ENCODE data around the gene LLCFC1.

LLCFC1 gene

DNA sequence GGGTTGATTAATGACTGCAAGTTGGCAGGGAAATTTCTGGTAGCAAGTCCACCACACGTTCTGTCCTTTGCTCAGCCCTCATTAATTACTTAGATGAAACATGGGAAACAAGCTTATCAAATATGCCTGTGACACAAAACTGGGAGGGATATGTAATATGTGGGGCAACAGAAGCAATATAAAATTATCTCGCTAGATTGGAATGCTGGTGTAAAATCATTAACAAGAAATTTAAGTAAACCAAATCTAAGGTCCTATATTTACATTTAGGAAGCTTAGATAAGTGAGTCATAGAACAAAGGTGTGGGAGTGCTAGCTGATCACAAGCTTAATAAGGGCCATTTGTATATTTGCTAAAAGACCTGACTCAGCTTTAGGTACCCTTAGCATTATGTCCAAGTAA, 29.3 kb upstream of the LLCFC1 start:
- no peak for DNase-seq (ENCODE audit: low read depth in 1 of 2, low spot score in 1 of 2)

- no peak for DNase-seq (ENCODE audit: low read depth in 1 of 2, low spot score in 1 of 2)
Observed at GRCh38 chr7:142910481-142910880, 28.8 kb upstream of the LLCFC1 start.

DNA sequence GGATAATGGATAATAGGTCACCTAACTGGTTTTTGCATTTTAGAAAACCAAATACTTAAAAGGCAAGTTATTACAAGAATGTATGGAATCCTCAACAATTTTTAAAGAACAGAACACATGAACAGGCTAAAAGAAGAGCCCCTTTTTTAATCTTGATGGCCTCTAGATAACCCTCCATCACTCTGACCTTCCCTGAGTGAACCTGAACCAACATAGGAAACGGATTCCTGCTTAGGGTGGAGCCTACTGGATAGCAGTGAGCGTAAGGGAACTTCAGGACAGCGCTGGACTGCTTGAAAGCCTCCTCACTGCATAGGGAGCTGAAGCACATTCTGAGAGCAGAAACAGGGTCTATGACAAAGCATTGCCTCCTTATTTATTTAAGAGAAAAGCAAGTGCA, 26.2 kb upstream of the LLCFC1 start:
- DNase-seq (ENCODE audit: low read depth in 1 of 2, low spot score in 1 of 2) = no peak

GRCh38 chr7:142913566-142913965, 25.7 kb upstream of the LLCFC1 start:
- DNase-seq (ENCODE audit: low read depth in 1 of 2, low spot score in 1 of 2) = no peak

DNA sequence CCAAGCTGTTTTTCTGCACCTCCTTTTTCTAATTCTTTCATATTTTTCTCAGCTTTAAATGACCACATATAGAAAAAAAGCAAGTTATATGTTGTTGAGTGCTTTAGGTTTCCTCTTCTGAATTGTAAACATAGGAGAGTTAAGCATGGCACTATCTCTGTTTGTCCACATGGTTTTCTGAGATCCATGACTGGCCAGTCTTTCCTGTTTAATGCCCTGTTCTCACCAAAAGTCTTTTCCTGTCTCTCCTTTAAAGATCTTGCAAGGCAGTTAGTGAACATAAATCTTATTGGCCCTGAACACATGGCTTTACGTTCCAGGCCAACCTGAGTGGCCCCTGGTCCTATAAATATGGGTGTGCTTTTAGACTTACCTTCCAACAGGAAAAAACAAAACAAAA, 25.2 kb upstream of the LLCFC1 start:
- no peak for DNase-seq (ENCODE audit: low read depth in 1 of 2, low spot score in 1 of 2)

GRCh38 chr7:142915315-142915714, 24.0 kb upstream of the LLCFC1 start:
- DNase-seq (ENCODE audit: low read depth in 1 of 2, low spot score in 1 of 2) = no peak

DNA sequence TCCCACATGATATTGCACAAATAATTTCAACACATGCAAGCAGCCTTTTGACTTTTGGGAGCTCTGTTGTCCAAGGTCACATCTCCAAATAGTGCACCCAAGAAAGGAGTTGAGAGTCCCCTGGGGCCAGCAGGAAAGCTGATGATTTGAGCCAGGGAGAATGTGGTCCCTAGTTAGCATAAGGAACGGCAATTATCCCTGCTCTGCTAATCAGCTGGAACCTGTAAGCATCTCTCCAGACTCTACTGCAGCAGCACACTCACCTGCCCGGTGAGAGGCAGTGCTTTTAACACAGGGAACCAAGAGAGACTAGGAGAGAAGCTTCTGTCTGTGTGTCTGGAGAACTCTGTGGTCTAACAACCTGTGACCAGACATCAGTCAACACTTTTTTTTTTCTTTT, 22.8 kb upstream of the LLCFC1 start:
- DNase-seq (ENCODE audit: low read depth in 1 of 2, low spot score in 1 of 2) = no peak

DNA sequence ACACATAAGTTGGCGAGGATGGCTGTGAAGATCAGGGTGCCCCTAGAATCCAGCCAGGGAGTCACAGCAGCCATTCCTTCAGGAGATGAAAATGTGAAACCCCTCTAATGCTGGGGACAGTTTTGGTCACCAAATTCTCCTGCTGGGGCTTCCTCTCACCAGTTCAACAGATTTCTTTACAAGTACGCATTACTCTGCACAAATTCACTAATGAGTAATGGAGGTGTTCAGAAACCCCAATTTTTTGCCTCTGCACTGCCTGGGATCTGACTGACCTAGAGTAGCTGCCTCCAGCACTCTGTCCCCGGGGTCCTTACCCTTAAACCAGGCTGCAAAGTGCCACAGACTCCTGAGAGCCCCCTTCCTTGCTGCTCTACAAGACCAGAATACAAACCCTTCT, 21.8 kb upstream of the LLCFC1 start:
- no peak for DNase-seq (ENCODE audit: low read depth in 1 of 2, low spot score in 1 of 2)

GRCh38 chr7:142918901-142919300, 20.4 kb upstream of the LLCFC1 start:
- no peak for DNase-seq (ENCODE audit: low read depth in 1 of 2, low spot score in 1 of 2)

DNA sequence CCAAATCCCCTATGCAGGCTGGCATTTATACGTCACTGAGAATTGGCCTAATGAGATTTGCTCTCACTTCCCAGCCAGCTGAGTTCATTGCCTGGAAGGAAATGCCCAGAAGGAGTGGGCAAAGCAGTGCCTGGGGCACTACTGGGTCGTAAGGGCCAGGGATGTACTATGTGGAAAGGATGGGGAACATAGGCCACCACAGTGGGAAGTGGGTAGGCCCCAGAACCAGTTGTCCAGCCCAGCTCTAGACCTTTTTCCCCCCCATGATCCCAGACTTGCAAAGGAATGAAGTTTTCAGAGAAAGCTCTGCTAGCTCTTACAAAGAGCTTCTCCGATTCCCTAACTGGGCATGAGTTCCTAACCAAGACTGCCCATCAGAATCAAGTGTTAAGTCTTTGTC, 19.6 kb upstream of the LLCFC1 start:
- DNase-seq (ENCODE audit: low read depth in 1 of 2, low spot score in 1 of 2) = no peak

DNA sequence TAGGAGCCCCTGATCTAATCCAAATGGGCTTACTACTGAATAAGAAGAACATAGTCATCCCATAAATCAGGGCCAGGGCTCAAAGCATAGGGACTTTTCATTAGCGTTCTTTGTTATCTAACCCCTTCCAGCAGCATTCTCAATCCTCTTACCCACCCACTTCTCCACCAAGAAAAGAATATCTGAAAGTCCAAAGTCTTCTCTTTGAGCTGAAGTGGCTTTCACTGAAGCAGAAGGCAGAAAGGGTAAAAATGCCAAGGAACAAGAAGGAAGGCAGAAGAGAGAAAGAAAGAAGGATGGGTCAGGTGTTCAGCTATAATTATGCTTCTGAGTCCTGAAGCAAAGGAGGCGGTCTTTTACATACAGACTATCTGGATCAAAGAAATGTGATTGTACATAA, 15.9 kb upstream of the LLCFC1 start:
- DNase-seq (ENCODE audit: low read depth in 1 of 2, low spot score in 1 of 2) = no peak

DNA sequence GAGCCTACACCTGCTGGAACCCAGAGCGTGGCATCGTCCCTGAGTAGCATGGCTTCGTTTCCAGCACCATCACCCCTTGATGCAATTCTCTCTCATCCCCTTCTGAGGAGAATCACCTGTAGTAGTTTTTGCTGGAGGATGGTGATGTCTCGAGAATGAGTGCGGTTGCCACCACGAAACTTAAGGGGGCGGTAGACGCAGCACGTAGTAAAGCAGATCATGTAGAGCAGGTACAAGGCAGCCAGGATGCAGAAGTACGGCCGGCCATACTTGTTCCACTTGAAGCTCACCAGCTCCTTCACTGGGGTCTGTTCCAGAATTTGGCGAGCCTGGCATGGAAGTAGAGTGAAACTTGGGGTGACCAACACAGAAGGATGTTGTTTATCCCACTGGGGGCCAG, 13.9 kb upstream of the LLCFC1 start:
- no peak for DNase-seq (ENCODE audit: low read depth in 1 of 2, low spot score in 1 of 2)

DNA sequence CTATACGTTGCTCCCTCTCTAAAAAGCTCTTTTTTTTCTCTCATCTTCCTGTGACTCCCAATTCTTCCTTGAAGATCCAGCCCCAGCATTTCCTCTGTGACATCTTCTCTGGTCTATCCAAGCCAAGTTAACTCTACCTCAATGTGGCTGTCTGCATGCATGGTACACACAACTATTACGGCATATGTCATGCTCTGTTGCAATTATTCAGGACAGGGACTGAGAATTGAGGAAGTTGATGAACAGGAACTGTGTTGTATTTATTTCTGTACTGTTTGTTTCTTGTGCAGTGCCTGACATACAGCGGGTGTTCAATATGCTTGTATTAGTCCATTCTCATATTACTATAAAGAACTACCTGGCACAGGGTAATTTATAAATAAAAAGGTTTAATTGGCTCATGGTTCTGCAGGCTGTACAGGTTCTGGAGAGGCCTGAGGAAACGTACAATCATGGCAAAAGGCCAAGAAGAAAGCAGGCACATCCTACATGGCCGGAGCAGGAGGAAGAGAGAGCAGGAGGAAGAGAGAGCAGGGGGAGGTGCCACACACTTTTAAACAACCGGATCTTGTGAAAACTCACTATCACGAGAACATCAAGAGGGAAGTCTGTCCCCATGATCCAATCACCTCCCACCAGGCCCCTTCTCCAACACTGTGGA, 12.1 kb upstream of the LLCFC1 start:
- DNase-seq (ENCODE audit: low read depth in 1 of 2, low spot score in 1 of 2) = no peak

DNA sequence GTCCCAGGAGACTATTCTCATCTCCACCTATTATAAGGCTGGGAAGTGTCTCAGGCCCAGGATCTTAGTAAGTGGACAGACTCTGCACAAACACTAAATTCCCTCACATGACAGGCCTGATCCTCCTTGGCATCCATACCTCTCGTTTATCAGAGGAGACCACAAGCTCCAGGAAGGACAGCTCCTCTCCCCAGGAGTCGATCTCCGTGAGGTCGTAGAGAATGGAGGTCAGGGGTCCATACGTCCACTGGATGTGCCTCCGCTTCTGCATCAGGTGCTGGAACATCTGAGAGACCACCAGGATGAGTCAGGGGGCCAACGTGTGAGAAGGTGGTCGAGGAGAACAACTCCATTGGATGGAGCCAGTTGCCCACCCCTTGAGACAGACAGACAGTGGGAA, 11.3 kb upstream of the LLCFC1 start:
- no peak for DNase-seq (ENCODE audit: low read depth in 1 of 2, low spot score in 1 of 2)

GRCh38 chr7:142930126-142930730, 9.1 kb upstream of the LLCFC1 start:
- DNase-seq (ENCODE audit: low read depth in 1 of 2, low spot score in 1 of 2) = no peak

DNA sequence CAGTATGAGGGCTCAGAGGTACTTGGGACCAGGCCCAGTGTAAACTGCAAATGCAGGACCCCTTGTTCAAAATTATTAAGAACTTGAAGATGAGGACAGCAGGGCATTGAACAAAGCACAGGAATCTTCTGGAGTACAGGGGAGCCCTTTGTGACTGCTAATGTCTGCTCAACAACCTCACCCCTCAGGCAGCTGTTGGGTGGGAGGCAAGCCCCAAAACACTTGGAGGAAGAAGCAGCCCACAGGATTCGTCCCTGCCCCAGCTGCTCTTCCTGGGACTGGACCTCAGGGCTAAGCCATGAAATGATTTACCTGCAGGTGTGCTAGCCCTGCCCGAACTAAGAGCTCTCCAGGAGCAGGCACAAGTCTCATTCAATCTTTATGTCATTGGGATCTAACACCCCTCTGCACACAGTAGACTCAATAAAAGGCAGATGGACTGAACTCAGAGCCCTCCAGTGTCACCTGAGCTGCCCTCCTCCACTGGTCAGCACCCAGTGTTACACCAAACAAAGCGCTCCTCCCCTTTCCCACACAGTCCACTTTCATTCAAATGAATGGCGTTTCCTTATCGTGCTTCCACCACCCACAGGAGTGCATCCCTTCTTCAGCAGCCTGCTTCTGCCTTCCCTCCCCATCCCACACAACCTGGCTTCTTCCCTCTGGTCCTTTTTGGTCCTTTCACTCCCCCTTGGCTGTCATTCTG, 6.7 kb upstream of the LLCFC1 start:
- DNase-seq (ENCODE audit: low read depth in 1 of 2, low spot score in 1 of 2) = no peak

DNA sequence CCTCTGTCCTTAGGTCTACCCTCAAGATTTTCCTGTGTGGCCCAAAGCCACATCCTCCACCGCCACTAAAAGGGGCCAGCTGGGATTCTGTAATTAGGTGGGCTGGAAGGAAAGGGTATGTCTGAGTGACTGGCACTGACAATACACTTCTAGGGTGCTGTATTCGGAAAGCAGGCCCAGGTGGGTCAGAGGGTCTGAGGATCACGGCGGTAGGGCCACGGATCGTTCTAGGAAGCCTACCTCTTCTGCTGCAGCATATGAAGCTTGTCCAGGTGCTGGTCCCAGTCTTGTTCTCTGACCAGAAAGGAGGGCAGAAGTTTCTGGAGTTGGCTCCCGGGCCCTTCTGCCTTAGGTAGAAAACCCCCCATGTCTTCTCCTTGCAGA, 6.2 kb upstream of the LLCFC1 start:
- no peak for DNase-seq (ENCODE audit: low read depth in 1 of 2, low spot score in 1 of 2)

GRCh38 chr7:142933624-142934023, 5.7 kb upstream of the LLCFC1 start, which contains the start of gene TRPV5:
TSS of gene TRPV5 (minus strand) at chr7:142933746. CDS start at chr7:142933459, 287 bp downstream.
- no peak for DNase-seq (ENCODE audit: low read depth in 1 of 2, low spot score in 1 of 2)

GRCh38 chr7:142934056-142934455, 5.2 kb upstream of the LLCFC1 start:
- no peak for DNase-seq (ENCODE audit: low read depth in 1 of 2, low spot score in 1 of 2)

GRCh38 chr7:142935941-142936565, 3.2 kb upstream of the LLCFC1 start:
- no peak for DNase-seq (ENCODE audit: low read depth in 1 of 2, low spot score in 1 of 2)

- DNase-seq (ENCODE audit: low read depth in 1 of 2, low spot score in 1 of 2) = no peak
Observed at GRCh38 chr7:142938611-142939010, 673 bp upstream of the LLCFC1 start.

- no peak for DNase-seq (ENCODE audit: low read depth in 1 of 2, low spot score in 1 of 2)
Observed at GRCh38 chr7:142940966-142941535, 1.8 kb downstream of the LLCFC1 start.
